HG03442 (cell line): ENCODE measurements around the gene TRIO.

Experiments
- ATAC-seq: cut with Tn5 transposase; IDR thresholded peaks from one replicate; pipeline ENCODE4 v1.9.1; 2021; ENCODE audit warnings: mild to moderate bottlenecking, moderate library complexity; ENCODE audit not compliant: unreplicated experiment

TRIO gene

DNA sequence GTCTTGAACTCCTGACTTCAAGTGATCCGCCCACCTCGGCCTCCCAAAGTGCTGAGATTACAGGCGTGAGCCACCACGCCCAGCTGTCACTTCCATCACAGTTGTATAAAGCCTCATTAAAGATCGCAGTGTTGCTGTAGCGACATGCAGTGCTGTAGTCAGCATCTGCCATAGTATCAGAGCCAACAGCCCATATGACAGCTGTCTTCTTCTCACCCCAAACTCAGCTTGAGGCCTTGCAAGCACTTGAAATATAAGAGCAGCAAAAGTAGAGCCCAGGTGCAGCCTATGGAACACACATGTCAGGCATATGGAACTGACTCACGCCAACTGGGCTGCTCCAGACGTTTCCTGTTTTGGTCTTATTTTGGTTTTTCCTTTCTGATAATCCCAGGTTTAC is 167.8 kb downstream of the TRIO start:
- ATAC-seq, result no peak

- ATAC-seq, result no peak
These were observed 171.0 kb downstream of the TRIO start for GRCh38 chr5:14313986-14314690.

DNA sequence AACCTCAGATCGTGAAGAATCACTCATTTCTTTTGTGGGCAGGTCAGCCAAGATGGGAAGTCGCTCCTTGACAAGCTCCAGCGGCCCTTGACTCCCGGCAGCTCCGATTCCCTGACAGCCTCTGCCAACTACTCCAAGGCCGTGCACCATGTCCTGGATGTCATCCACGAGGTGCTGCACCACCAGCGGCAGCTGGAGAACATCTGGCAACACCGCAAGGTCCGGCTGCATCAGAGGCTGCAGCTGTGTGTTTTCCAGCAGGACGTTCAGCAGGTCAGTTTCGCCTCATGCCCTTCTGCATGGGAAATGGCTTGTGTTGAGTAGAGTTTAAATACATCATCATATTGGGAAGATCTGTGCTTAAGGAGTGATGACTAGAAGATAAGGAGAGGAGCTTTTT is 173.3 kb downstream of the TRIO start:
- ATAC-seq, result no peak

DNA sequence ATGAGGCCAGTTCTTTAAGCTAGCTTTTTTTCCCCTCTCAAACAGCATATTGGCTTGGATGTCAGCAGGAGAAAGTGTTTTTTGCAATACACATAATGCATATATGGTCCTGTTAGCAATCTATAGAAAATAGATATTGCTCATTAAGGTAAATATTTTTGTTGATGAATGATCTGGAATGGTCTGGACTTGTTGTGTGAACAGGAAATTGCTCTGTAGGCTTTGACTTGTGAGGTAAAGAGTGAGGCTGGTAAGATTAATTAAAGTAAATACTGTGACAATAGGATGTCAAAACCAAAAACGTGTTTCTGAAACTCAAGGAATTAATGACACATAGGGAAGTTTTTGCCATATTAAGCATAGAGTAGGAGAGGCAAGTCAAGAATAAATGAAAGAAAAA is 176.0 kb downstream of the TRIO start:
- no peak for ATAC-seq

DNA sequence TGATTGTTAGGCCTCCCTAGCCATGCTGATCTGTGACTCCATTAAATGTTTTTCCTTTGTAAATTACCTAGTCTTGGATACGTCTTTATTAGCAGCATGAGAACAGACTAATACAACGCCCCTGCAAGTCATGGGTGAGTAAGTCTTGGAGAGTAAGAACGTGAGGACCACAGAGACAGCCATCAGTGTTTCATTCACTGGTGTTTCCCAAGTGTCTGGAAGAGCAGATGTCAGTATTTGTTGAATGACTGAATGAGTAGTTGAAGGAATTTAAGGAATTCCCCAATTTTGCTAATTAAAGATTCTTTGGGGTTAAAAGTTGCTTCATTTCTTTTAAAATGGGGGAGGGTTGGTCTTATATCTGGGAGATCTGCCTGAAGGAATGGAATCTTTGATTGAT is 178.8 kb downstream of the TRIO start:
- ATAC-seq, result no peak

DNA sequence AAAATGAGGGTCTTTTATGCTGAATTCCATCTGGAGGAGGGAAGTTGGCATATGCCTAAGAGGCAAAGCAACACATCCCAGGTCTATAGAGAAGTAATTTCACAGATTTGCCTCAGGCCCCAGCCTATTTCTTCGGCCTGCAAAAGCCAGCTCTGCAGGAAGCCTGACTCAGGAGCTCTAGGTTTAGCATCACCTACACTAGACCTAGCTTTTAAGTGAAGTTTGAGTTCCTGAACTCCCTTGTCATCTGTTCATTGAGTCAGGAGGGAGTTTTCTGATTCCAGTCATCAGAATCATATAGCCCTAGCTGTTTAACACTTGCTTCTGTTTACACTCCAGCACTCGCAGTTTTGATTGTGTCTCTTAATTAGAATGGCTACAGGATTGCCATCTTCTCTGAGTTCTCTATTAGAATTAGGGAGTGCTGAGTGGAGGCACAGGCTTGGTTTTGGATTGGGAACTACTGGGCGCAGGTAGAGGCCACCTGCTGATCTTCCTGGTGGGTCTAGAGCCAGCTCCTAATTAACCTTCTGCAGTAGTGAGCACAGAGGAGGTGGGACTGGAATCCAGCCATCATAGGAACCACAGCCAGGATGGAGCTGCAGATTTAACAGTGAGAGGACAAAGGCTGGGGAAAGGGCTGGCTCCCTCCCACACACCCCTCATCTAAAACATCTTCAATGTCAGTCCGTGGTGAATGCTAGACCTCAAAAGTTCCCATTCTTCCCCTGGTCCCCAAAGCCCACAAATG is 179.5 kb downstream of the TRIO start:
- no peak for ATAC-seq

DNA sequence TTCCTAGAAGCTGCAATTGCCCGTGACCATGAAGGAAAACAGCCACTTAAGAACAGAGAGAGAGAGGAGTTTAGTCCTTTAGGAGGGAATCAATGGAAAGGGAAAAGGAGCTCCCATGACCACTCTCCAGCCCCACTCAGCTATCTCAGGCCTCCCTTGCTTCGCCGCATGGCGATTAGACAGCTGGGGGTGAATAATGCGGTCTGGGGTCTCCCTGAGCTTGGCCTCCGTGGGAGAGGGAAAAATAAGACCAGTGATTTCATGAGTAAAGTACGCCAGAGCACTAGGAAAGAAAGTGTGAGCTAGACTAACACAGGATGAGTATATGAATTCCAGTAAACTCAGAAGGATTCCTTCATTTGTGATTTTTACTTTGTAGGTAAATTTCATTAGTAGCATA is 180.3 kb downstream of the TRIO start:
- no peak for ATAC-seq

- ATAC-seq, result no peak
These were observed 182.2 kb downstream of the TRIO start for GRCh38 chr5:14325369-14325768.

DNA sequence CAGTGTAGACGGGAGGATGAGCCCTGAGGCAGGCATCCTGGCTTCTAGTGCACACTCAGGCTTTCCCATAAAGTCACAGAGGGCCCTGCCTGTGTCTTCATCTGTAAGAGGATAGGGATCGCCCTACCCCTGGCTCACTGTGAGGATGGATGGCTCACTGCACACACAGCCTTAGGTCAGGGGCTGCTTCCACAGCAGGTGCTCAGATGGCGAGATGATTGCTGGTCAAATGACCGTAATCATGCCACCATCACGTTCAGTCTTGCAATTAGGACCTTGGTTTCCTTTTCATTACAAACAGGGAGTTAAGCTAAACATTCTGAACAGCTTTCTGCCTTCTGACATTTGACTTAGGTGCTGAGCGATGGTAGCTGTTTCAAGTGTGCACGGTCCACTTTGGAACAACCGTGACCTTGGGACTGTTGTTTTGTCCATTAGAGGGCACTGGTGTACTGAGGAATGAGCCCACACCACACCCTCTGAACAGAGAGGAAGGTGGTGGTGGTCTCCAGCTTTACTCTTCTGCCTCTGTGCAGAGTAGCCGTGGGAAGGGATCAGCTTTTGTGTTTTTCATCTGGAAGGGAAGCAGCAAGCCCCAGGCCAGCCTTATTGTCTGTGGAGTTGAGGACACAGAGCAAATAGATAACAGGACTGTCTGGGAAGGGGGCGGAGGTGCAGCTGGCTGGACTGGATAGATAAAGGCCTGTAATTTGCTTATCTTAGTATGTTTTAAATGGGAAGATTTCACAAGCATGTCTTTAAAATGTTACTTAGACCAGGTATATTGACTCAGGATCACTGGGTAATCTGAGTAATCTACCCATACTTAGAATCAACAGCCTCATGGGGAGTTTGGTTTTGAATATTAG is 183.1 kb downstream of the TRIO start:
- no peak for ATAC-seq

GRCh38 chr5:14327624-14328023 is 184.5 kb downstream of the TRIO start:
- ATAC-seq, result no peak

- ATAC-seq, result no peak
These were observed 185.0 kb downstream of the TRIO start for GRCh38 chr5:14328144-14328543.

DNA sequence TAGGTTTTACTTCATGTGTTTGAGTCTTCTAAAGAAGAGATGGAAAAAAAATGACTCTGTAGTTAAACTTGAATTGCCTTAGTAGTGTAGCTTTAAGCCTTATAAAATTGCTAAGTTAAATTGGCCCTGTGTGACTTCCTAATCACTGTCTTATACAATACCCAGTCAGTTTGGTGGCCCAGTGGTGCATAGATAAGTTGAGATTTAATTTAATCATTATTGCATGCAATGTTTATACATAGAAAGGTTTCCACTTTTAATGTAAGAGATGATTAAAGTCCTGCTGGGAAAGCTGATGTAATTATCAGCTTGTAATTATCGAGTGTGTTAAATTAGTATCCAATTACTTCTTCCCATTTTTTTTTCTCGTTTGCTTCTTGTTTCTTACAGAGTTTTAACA is 187.1 kb downstream of the TRIO start:
- no peak for ATAC-seq

GRCh38 chr5:14330729-14331385 is 187.7 kb downstream of the TRIO start:
- no peak for ATAC-seq

GRCh38 chr5:14331386-14331781 is 188.2 kb downstream of the TRIO start:
- ATAC-seq, result peak; percentile 84

- no peak for ATAC-seq
These were observed 189.0 kb downstream of the TRIO start for GRCh38 chr5:14332038-14332631.

DNA sequence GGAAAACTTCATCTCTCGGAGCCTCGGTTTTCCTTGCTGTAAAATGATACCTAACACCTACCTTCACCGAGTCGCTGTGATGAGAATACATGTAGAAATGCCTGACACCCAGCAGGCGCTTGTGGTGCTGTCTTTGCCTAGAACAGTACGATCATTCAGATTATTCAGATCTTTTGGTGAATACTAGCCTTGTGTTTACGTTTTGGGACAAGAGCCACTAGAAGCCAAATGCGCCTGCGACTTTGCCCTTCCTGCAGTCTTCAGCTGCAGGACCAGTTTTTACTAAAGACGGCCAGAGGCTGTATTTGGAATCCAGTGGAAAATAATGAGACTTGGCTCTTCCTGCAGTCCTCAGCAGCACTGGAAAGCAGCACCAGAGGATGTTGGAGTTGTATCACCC is 189.6 kb downstream of the TRIO start:
- ATAC-seq, result no peak

- no peak for ATAC-seq
These were observed 194.5 kb downstream of the TRIO start for GRCh38 chr5:14337593-14337992.

GRCh38 chr5:14339468-14339867 is 196.3 kb downstream of the TRIO start:
- ATAC-seq, result no peak

GRCh38 chr5:14341571-14342230 is 198.6 kb downstream of the TRIO start:
- ATAC-seq, result peak; percentile 11

- peak; percentile 98 for ATAC-seq
These were observed 199.2 kb downstream of the TRIO start for GRCh38 chr5:14342306-14342705.
